GM12892 (cell line): ENCODE results near the gene MVD.

Experiments
- DNase-seq: peaks from one replicate; pipeline ENCODE4 v3.0.0; 2011; ENCODE audit not compliant: insufficient read length
- FAIRE-seq: peaks from 2 replicates; lab custom pipeline; 2011; peaks lifted over from hg19 to GRCh38; lab: Jason Lieb, UNC
- POLR2A ChIP-seq: IDR thresholded peaks from 2 replicates; pipeline ENCODE4 v1.6.1; 2011; ENCODE audit warnings: low read depth, low read length, control low read depth
- POLR2AphosphoS5 ChIP-seq: IDR thresholded peaks from 2 replicates; pipeline ENCODE4 v1.6.1; 2011; ENCODE audit warnings: low read depth, low read length, control low read depth
- TAF1 ChIP-seq: IDR thresholded peaks from 2 replicates; pipeline ENCODE4 v1.6.1; 2011; ENCODE audit warnings: low read depth, mild to moderate bottlenecking, control low read depth, low read length, borderline replicate concordance

MVD gene

GRCh38 chr16:88640498-88641247, 22.2 kb downstream of the MVD start:
- DNase-seq = no peak
- TF ChIP-seq POLR2A (0 out of 2 replicates have a peak, but pooled peaks have one; percentile 28), POLR2AphosphoS5 (0 out of 2 replicates have a peak, but pooled peaks have one; percentile 23), TAF1 (no peak)
- FAIRE-seq = no peak

GRCh38 chr16:88640039-88640495, 22.8 kb downstream of the MVD start:
- TF ChIP-seq TAF1 (no peak), POLR2A (no peak), POLR2AphosphoS5 (no peak)
- FAIRE-seq (no peak), DNase-seq (no peak)

GRCh38 chr16:88639231-88640038, 23.5 kb downstream of the MVD start:
- TF ChIP-seq POLR2AphosphoS5 (no peak), POLR2A (no peak), TAF1 (no peak)

GRCh38 chr16:88638323-88639230, 24.3 kb downstream of the MVD start, which contains the start of gene IL17C:
TSS of gene IL17C (plus strand) at chr16:88638572. CDS start at chr16:88638642, 70 bp downstream.
- TF ChIP-seq POLR2AphosphoS5 (no peak), TAF1 (no peak)
- no peak for FAIRE-seq
- DNase-seq = no peak

More at GRCh38 chr16:88639231-88640038, 23.5 kb downstream of the MVD start:
- FAIRE-seq (no peak), DNase-seq (no peak)

GRCh38 chr16:88636488-88637265, 26.2 kb downstream of the MVD start:
- DNase-seq (no peak), FAIRE-seq (no peak)
- TF ChIP-seq POLR2AphosphoS5 (no peak), TAF1 (no peak), POLR2A (no peak)

GRCh38 chr16:88635671-88636319, 27.1 kb downstream of the MVD start:
- DNase-seq = no peak
- TF ChIP-seq POLR2AphosphoS5 (no peak), TAF1 (no peak), POLR2A (no peak)
- FAIRE-seq = no peak

GRCh38 chr16:88634994-88635670, 27.8 kb downstream of the MVD start:
- TF ChIP-seq TAF1 (no peak), POLR2AphosphoS5 (no peak)
- DNase-seq (no peak), FAIRE-seq (peak; percentile 86)

GRCh38 chr16:88634141-88634993, 28.5 kb downstream of the MVD start:
- no peak for TF ChIP-seq POLR2AphosphoS5
- no peak; the same call in 1 of the 2 replicates for TF ChIP-seq POLR2A
- no peak for TF ChIP-seq TAF1
- no peak for FAIRE-seq
- DNase-seq = peak; percentile 80

- TF ChIP-seq POLR2AphosphoS5 (no peak), TAF1 (no peak), POLR2A (no peak)
- FAIRE-seq (peak; percentile 93), DNase-seq (no peak)
Measured at GRCh38 chr16:88633684-88634140, 29.2 kb downstream of the MVD start.

GRCh38 chr16:88632587-88632930, 30.3 kb downstream of the MVD start:
- FAIRE-seq (no peak), DNase-seq (no peak)
- TF ChIP-seq POLR2AphosphoS5 (no peak), POLR2A (no peak), TAF1 (no peak)
